ENCODE measurements around the gene IMPA2. TPM values are rescaled to one million over a fixed set of nuclear protein-coding genes. Genes with fewer than 3 reads are reported as not detected.

IMPA2 gene
- total RNA-seq, 1 experiment from 2014 or later = 113 TPM

DNA sequence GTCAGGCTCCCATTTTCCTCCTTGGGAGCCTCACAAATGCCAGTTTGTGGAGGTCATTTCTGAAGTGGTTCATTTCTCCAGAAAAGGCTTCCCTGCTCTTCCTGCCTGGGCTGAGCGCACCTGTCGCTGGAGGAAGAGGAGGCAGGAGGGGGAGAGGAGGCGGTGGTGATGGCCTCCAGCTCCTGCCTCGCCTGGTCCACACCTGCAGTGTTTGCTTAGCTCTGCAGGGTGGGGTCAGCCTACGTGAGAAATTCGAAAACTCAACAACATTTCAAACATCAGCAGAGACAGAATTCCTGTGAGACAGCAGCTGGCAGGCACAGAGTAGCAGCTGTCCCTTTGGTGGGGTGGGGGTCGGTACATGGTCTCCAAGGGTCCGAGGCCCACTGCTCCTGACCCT lies 7.9 kb downstream of the IMPA2 start:
- Mint-ChIP-seq H3K27ac (peak overlapping the region; percentile 71), H3K4me3 (no peak overlapping the region), H3K27me3 (ENCODE audit: low read depth) (no peaks in the 10 kb centered on the region), H3K36me3 (peaks cover 8% of the 10 kb centered on the region; the same call in 1 of the 2 replicates), H3K4me1 (peaks cover 72% of the 10 kb centered on the region), H3K9me3 (no peaks in the 10 kb centered on the region)
- no peak for DNase-seq (ENCODE audit: low spot score)
- CTCF ChIA-PET = interaction anchor here (0.5 to 12.7 kb wide), 7 partner anchors 8 to 334 kb away, joined by 3 to 195 read pairs (median 5); partner anchors contain the start of gene IMPA2
- no peak for ATAC-seq
- TF ChIP-seq GABPB1 (CRISPR knock-in tag; IDR thresholded peaks at IDR 0.05) = no peak
- TF ChIP-seq TEAD1 (CRISPR knock-in tag; IDR thresholded peaks at IDR 0.05) = no peak
- no peak for TF ChIP-seq ZNF423 (CRISPR knock-in tag; IDR thresholded peaks at IDR 0.05)
- TF ChIP-seq NR2C2 (CRISPR knock-in tag; IDR thresholded peaks at IDR 0.05) = no peak
- TF ChIP-seq GRHL2 (CRISPR knock-in tag; IDR thresholded peaks at IDR 0.05; ENCODE audit: insufficient replicate concordance, severe bottlenecking) = no peak
- no peak for TF ChIP-seq ZNF281 (CRISPR knock-in tag; IDR thresholded peaks at IDR 0.05)
- TF ChIP-seq CREM (CRISPR knock-in tag; IDR thresholded peaks at IDR 0.05) = no peak
- no peak for TF ChIP-seq SMAD4 (CRISPR knock-in tag; IDR thresholded peaks at IDR 0.05)
- TF ChIP-seq, protein P1, sequence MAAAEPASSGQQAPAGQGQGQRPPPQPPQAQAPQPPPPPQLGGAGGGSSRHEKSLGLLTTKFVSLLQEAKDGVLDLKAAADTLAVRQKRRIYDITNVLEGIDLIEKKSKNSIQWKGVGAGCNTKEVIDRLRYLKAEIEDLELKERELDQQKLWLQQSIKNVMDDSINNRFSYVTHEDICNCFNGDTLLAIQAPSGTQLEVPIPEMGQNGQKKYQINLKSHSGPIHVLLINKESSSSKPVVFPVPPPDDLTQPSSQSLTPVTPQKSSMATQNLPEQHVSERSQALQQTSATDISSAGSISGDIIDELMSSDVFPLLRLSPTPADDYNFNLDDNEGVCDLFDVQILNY (CRISPR knock-in tag; IDR thresholded peaks at IDR 0.05) = no peak
- TF ChIP-seq TEAD4 (CRISPR knock-in tag; IDR thresholded peaks at IDR 0.05) = no peak
- no peak for TF ChIP-seq NFE2L1 (CRISPR knock-in tag; IDR thresholded peaks at IDR 0.05)
- TF ChIP-seq IRF2 (CRISPR knock-in tag; IDR thresholded peaks at IDR 0.05; ENCODE audit: borderline replicate concordance, low read depth) = no peak
- POLR2A ChIA-PET = interaction anchor here (1.6 kb wide), 1 partner anchor 9 kb away, joined by 7 read pairs; no protein-coding TSS in a partner anchor

GRCh38 chr18:11989966-11990380 lies 8.7 kb downstream of the IMPA2 start:
- TF ChIP-seq CREB1 (CRISPR knock-in tag; IDR thresholded peaks at IDR 0.05) (no peak), FOXK1 (CRISPR knock-in tag; IDR thresholded peaks at IDR 0.05) (no peak), NR1H2 (CRISPR knock-in tag; IDR thresholded peaks at IDR 0.05) (no peak), ATF2 (CRISPR knock-in tag; IDR thresholded peaks at IDR 0.05; ENCODE audit: borderline replicate concordance, low read depth) (no peak), NFATC4 (CRISPR knock-in tag; IDR thresholded peaks at IDR 0.05) (no peak), ZNF423 (CRISPR knock-in tag; IDR thresholded peaks at IDR 0.05) (no peak), RELA (CRISPR knock-in tag; IDR thresholded peaks at IDR 0.05; ENCODE audit: borderline replicate concordance) (no peak), CBFB (CRISPR knock-in tag; IDR thresholded peaks at IDR 0.05; ENCODE audit: low read depth) (no peak), ZBTB21 (CRISPR knock-in tag; IDR thresholded peaks at IDR 0.05; ENCODE audit: borderline replicate concordance) (no peak), MYBL2 (CRISPR knock-in tag; IDR thresholded peaks at IDR 0.05) (no peak)
- TF ChIP-seq, protein P2, sequence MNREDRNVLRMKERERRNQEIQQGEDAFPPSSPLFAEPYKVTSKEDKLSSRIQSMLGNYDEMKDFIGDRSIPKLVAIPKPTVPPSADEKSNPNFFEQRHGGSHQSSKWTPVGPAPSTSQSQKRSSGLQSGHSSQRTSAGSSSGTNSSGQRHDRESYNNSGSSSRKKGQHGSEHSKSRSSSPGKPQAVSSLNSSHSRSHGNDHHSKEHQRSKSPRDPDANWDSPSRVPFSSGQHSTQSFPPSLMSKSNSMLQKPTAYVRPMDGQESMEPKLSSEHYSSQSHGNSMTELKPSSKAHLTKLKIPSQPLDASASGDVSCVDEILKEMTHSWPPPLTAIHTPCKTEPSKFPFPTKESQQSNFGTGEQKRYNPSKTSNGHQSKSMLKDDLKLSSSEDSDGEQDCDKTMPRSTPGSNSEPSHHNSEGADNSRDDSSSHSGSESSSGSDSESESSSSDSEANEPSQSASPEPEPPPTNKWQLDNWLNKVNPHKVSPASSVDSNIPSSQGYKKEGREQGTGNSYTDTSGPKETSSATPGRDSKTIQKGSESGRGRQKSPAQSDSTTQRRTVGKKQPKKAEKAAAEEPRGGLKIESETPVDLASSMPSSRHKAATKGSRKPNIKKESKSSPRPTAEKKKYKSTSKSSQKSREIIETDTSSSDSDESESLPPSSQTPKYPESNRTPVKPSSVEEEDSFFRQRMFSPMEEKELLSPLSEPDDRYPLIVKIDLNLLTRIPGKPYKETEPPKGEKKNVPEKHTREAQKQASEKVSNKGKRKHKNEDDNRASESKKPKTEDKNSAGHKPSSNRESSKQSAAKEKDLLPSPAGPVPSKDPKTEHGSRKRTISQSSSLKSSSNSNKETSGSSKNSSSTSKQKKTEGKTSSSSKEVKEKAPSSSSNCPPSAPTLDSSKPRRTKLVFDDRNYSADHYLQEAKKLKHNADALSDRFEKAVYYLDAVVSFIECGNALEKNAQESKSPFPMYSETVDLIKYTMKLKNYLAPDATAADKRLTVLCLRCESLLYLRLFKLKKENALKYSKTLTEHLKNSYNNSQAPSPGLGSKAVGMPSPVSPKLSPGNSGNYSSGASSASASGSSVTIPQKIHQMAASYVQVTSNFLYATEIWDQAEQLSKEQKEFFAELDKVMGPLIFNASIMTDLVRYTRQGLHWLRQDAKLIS (CRISPR knock-in tag; IDR thresholded peaks at IDR 0.05; ENCODE audit: borderline replicate concordance) = no peak
- H3K9me3 Mint-ChIP-seq = no peaks in the 10 kb centered on the region
- peaks cover 8% of the 10 kb centered on the region; the same call in 1 of the 2 replicates for H3K36me3 Mint-ChIP-seq
- DNase-seq (ENCODE audit: low spot score) (peak; percentile 21), ATAC-seq (peak; percentile 76)
- peak overlapping the region; percentile 38 for H3K27ac Mint-ChIP-seq
- ChIA-PET POLR2A (interaction anchor here (1.5 kb wide), 1 partner anchor 8 kb away, joined by 5 read pairs; the partner anchor contains the start of gene IMPA2), CTCF (interaction anchor here (0.5 to 12.7 kb wide), 6 partner anchors 9 to 335 kb away, joined by 3 to 195 read pairs (median 8); partner anchors contain the start of gene IMPA2)
- H3K27me3 Mint-ChIP-seq (ENCODE audit: low read depth) = no peaks in the 10 kb centered on the region
- no peak overlapping the region for H3K4me3 Mint-ChIP-seq
- peaks cover 77% of the 10 kb centered on the region for H3K4me1 Mint-ChIP-seq

Measured in WTC11 (cell line).